Epithelial cell of prostate (primary cell): ENCODE results near the gene MAGOH.

Experiments
- DNase-seq: peaks from one replicate; pipeline ENCODE4 v3.0.0-alpha.2; 2011; ENCODE audit warnings: low read depth, low spot score
- H3K27ac ChIP-seq: fragments of 450-650 bp; 2 replicates; pipeline ENCODE4 v1.5.1; 2017; ENCODE audit warnings: mild to moderate bottlenecking

MAGOH gene

DNA sequence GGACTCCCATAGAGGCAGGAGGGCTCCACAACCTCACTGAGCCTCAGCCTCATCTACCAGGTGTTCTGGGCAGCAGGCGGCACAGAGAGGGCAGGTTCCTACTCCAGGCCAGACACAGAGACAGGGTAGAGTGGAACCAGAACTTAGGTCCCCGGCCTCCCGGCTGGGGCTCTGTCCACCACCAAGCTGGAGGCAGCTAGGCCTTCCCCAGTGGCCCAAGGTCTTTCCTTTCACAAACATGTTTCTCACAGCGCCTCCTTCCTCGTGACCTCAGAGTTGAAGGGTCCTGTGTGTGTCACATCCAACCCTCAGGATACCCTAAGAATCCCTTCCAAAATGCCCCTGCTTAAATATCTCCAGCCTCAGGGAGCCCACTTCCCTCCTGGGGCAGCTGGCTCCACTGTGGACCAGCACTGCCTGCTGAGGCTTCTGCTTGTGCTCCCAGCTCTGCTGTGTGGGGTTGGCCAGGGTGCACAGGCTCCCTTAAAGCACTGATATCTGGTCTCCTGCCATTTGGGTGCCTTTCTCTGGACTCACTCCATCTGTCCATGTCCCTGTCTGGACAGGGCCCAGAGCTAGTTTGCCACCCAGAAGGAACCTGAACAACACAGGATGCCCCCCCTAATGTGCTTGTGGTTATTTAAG is 33.2 kb upstream of the MAGOH start:
- H3K27ac ChIP-seq, result no peak overlapping the region
- DNase-seq, result no peak

GRCh38 chr1:53270873-53271272 is 32.6 kb upstream of the MAGOH start:
- H3K27ac ChIP-seq, result no peak overlapping the region
- DNase-seq, result no peak

DNA sequence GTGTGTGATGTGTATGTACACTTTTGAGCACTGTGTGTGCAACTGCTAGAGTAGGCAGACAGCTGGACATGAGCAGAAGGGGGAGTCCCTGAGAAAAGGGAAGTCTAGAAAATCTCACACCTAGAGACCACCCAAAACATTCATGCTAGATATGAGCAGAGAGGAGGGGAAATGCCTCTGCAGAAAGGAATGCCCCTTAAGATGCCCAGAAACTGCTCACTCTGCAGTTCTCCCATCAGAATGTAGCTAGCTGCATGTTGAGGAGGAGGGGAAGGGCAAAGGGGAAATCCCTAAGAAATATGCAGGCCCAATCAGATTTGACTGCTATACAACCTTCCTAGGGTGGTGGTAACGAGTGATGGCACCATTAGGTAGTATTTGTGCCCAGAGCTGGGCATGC is 31.8 kb upstream of the MAGOH start:
- no peak for DNase-seq
- H3K27ac ChIP-seq, result no peak overlapping the region

DNA sequence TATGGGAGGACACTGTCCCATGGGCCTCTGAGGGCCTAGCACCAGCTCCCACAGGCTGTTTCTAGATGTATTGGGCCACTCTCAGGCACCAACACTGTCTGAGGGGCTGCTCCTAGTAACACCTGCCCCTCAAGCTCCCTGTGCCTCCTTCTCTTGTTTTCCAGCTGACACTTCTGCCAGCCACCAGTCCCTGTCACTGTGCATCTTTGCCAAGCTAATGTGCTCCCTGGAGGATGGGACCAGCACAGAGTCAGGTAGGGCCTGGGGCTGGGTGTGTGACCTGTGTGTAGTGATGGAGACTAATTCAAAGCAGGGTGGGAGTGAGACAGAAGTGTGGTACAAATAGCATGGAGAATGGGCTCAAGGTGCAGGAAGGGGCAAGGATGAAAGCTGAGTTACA is 29.4 kb upstream of the MAGOH start:
- H3K27ac ChIP-seq, result no peak overlapping the region
- DNase-seq, result no peak

- H3K27ac ChIP-seq, result no peak overlapping the region
- no peak for DNase-seq
These were observed 27.7 kb upstream of the MAGOH start for GRCh38 chr1:53266038-53266437.

- no peak for DNase-seq
- no peak overlapping the region for H3K27ac ChIP-seq
These were observed 27.3 kb upstream of the MAGOH start for GRCh38 chr1:53265581-53265980.

DNA sequence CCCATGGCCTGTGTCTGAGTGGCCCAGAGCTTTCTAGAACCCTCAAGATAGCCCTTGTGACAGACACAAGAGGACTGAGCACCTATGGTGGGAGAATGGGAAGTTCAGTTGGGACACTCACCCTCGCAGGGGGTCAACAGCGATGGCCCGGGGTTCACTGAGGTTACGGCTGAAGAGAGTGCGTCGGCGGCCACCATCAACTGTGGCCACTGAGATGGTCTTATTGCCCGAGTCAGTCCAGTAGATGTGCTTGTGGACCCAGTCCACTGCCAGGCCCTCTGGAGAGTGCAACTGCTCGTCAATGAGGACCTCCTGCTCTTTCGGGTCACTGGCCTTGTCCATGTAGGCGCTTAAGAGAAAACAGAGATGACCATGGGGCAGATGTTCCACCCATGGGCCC is 25.7 kb upstream of the MAGOH start:
- H3K27ac ChIP-seq, result no peak overlapping the region
- DNase-seq, result no peak

- no peak for DNase-seq
- no peak overlapping the region for H3K27ac ChIP-seq
These were observed 23.7 kb upstream of the MAGOH start for GRCh38 chr1:53262000-53262399.

GRCh38 chr1:53260631-53261247 is 22.4 kb upstream of the MAGOH start:
- no peak overlapping the region for H3K27ac ChIP-seq
- no peak for DNase-seq

GRCh38 chr1:53259932-53260331 is 21.6 kb upstream of the MAGOH start:
- H3K27ac ChIP-seq, result no peak overlapping the region
- DNase-seq, result no peak

GRCh38 chr1:53258216-53258615 is 19.9 kb upstream of the MAGOH start:
- H3K27ac ChIP-seq, result no peak overlapping the region
- no peak for DNase-seq

GRCh38 chr1:53257454-53258081 is 19.2 kb upstream of the MAGOH start:
- H3K27ac ChIP-seq, result no peak overlapping the region
- no peak for DNase-seq

- H3K27ac ChIP-seq, result no peak overlapping the region
- no peak for DNase-seq
These were observed 18.5 kb upstream of the MAGOH start for GRCh38 chr1:53256511-53257453.

- no peak for DNase-seq
These were observed 16.7 kb upstream of the MAGOH start for GRCh38 chr1:53255031-53255430.

GRCh38 chr1:53254011-53254640 is 15.8 kb upstream of the MAGOH start:
- no peak overlapping the region for H3K27ac ChIP-seq
- no peak for DNase-seq

More at GRCh38 chr1:53255031-53255430, 16.7 kb upstream of the MAGOH start:
- H3K27ac ChIP-seq, result no peak overlapping the region

GRCh38 chr1:53250325-53250724 is 12.0 kb upstream of the MAGOH start:
- no peak overlapping the region for H3K27ac ChIP-seq
- DNase-seq, result no peak

DNA sequence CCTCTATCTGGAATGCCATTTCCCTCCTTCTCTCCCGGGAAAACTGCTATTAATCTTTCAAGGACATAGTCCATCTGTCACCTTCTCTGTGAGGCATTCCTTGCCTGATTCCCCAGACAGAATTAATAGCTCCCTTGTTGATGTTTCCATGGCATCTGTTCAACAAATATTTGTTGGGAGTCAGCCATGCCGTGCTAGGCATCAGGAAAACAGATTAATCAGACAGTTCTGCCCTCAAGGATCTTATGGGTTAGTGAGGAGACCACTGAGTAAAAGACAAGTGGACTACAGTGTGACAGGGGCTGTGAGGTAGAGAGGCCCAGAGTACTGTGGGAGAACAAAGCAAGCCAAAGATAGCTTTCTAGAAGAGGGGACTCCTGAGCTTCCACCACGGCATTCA is 11.4 kb upstream of the MAGOH start:
- no peak overlapping the region for H3K27ac ChIP-seq
- no peak for DNase-seq

DNA sequence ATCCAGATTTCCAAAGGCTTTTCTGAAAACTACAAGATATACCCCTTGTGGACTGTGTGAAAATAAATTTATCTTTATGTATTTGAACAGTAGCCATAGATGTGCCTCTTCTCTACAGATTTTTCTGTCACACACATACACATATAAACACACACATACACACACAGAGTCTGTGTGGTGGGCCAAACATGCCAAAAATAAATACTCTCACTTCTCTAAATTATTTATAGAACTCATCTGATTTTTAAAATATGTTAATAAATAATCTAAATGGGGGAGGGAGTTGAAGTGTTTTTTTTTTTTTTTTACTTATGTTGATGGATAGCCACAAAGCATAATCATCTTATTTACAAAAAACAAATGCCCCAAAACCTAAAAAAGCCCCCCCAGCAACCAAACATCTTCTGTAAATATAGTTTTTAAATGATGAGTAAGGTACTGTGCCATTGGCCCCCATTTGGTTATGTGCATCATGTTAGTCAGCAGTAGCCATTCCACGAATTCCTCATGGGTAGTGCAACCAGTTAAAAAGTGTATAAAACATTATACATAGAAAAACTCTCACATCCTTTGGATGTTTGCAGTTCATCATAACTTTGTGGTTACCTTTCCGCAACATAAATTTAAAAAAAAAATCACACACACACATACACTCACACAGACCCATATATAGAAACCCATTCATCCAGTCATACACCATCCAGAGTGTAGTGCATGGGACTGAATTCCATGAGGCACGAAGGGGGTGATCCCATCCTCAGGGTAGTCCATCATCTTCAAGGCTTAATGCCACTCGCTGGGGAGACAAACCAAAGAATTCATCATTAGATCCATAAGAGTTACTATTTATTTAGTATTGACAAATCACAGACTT is 8.2 kb upstream of the MAGOH start:
- no peak overlapping the region for H3K27ac ChIP-seq
- DNase-seq, result no peak

GRCh38 chr1:53244141-53244540 is 5.8 kb upstream of the MAGOH start:
- no peak overlapping the region for H3K27ac ChIP-seq
- no peak for DNase-seq
